Adrenal gland (tissue), 12 donors: Measurements from ENCODE around the gene CPNE7. TPM values are rescaled to one million over a fixed set of nuclear protein-coding genes. Genes with fewer than 3 reads are reported as not detected.

Source experiments
- DNase-seq, 7 donors: peaks; one replicate each; pipeline ENCODE4 v3.0.0-alpha.2; 2019 to 2020
- H3K27ac ChIP-seq, 5 donors: fragments of 200-600 bp; sonication (generic) in 4 of 5; 1 replicate in 3 of 5; 2 replicates in 2 of 5; pipeline versions ENCODE4 v1.5.1 to v1.8.0; 2016 to 2020; ENCODE audit warnings: mild to moderate bottlenecking in 1 of 5
- H3K27me3 ChIP-seq: fragments of 200-600 bp; 2 replicates; pipeline ENCODE4 v1.8.0; 2021
- H3K36me3 ChIP-seq, 2 donors: fragments of 200-600 bp; replicated peaks in 1 of 2; 1 replicate in 1 of 2; 2 replicates in 1 of 2; pipeline versions ENCODE4 v1.5.1 to v1.8.0; 2018 to 2022
- H3K4me1 ChIP-seq, 2 donors: fragments of 200-600 bp; replicated peaks in 1 of 2; 1 replicate in 1 of 2; 2 replicates in 1 of 2; pipeline versions ENCODE4 v1.5.1 to v1.8.0; 2018 to 2021
- H3K4me3 ChIP-seq, 4 donors: fragments of 200-600 bp; sonication (generic) in 3 of 4; one replicate each; pipeline ENCODE4 v1.5.1; 2016 to 2018
- H3K9me3 ChIP-seq, 3 donors: fragments of 200-600 bp; sonication (generic) in 1 of 3; replicated peaks in 1 of 3; 1 replicate in 2 of 3; 2 replicates in 1 of 3; pipeline versions ENCODE4 v1.5.1 to v1.8.0; 2016 to 2021
- POLR2A ChIP-seq, 2 donors: fragments of 450-650 bp; IDR thresholded peaks; one replicate each; pipeline ENCODE4 v1.6.1; 2017; ENCODE audit warnings: antibody characterized with exemption in 2 of 2, mild to moderate bottlenecking in 2 of 2, moderate library complexity in 1 of 2
- WGBS, 4 donors: extraction: QIAGEN DNeasy Blood & Tissue Kit in 2 of 4; methylation state at CpG; one replicate each; pipeline versions ENCODE4 v1.1.5 to v1.1.7; 2013 to 2017; 5-methylcytosine and 5-hydroxymethylcytosine counted together
- intact Hi-C, 2 donors: fragments of 100-400 bp; cut with DNase I; formaldehyde crosslinking; loops; one replicate each; pipeline versions ENCODE4 v1.14.1 to v1.15.0; 2022 to 2023
- polyA plus RNA-seq, 3 donors: library from polyadenylated mRNA; stranded (reverse); fragments of 200-250 nt in 2 of 3; fragments of 350-450 nt in 1 of 3; fragmentation: Illumina TruSeq in 1 of 3; extraction: RNeasy Lipid Tissue Mini Kit (QIAGEN cat#74804) in 1 of 3; gene quantifications; one replicate each; pipeline ENCODE4 v1.2.3, GENCODE V29; 2013 to 2014
- small RNA-seq, 2 donors: library from RNA; depleted of rRNA; stranded (forward); fragments of <200 nt; gene quantifications; one replicate each; pipeline ENCODE3, GENCODE V24; 2016
- total RNA-seq, 9 donors: library from RNA; depleted of rRNA in 4 of 9; stranded (reverse); fragments of >200 nt in 4 of 9; fragments of 120-200 nt in 1 of 9; fragmentation: NEBNext Ultra II Directional in 1 of 9; extraction: Animal tissue kit (Norgen Biotek cat#: 25700) in 1 of 9; gene quantifications; one replicate each; pipeline versions ENCODE4 v1.1.0 to v1.2.4, GENCODE V29; 2013 to 2023
- TF ChIP-seq, protein P1 (sequence below), 6 experiments: fragments of 450-650 bp in 4 of 6; fragments of 200-600 bp in 2 of 6; sonication (generic) in 1 of 6; IDR thresholded peaks; 1 replicate in 5 of 6; 2 replicates in 1 of 6; pipeline versions ENCODE4 v1.5.1 to v1.8.0; 2016 to 2021; ENCODE audit warnings: antibody characterized with exemption in 6 of 6, mild to moderate bottlenecking in 2 of 6, moderate library complexity in 1 of 6
- donor health status: healthy with polysubstance abuse.
- donor health status: Bipolar disorder and iron deficiency.
- donor health status: DM: yes; HTN: yes; CAD: no.
- donor health status: DM: no; HTN: no; CAD: no.
- donor health status: DM: no; HTN: no; CAD: no.
- donor health status: DM: yes; HTN: yes; CAD: no.

CPNE7 gene
- total and polyA plus RNA-seq, 12 donors: 0.15 to 6.8 (median 0.52) TPM; not detected in 3

DNA sequence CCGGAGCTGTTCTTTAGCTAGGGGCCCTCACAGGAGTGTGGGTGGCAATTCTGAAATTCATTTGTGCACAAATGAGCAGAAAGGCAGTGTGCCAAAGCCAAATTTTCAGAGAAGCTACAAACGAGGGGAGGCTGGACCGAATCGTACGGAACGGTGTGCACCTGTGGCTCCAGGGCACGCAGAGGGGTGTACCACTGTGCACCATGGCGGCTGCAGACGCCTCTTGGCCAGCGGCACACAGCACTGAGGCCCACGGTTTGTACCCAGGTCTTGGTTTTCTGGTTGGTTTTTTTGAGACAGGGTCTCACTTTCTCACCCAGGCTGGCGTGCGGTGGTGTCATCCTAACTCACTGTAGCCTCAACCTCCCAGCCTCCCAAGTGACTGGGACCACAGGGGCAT lies 67.0 kb downstream of the CPNE7 start:
- no peak for TF ChIP-seq POLR2A (IDR thresholded peaks at IDR 0.05)
- TF ChIP-seq, protein P1, sequence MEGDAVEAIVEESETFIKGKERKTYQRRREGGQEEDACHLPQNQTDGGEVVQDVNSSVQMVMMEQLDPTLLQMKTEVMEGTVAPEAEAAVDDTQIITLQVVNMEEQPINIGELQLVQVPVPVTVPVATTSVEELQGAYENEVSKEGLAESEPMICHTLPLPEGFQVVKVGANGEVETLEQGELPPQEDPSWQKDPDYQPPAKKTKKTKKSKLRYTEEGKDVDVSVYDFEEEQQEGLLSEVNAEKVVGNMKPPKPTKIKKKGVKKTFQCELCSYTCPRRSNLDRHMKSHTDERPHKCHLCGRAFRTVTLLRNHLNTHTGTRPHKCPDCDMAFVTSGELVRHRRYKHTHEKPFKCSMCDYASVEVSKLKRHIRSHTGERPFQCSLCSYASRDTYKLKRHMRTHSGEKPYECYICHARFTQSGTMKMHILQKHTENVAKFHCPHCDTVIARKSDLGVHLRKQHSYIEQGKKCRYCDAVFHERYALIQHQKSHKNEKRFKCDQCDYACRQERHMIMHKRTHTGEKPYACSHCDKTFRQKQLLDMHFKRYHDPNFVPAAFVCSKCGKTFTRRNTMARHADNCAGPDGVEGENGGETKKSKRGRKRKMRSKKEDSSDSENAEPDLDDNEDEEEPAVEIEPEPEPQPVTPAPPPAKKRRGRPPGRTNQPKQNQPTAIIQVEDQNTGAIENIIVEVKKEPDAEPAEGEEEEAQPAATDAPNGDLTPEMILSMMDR (IDR thresholded peaks at IDR 0.05): no peak
- Histone ChIP-seq H3K4me3 (no peak overlapping the region), H3K27ac (no peak overlapping the region), H3K27me3 (no peaks in the 10 kb centered on the region), H3K4me1 (peaks cover 0 to 9% of the 10 kb centered on the region in 2 donors), H3K9me3 (no peaks in the 10 kb centered on the region), H3K36me3 (peaks cover 0 to 29% of the 10 kb centered on the region in 2 donors)
- intact Hi-C loops: loop anchor here in 1 of 2 donors (5.0 to 10.0 kb wide), 2 partner anchors 65 to 408 kb away; partner anchors contain the start of gene CPNE7
- no peak for DNase-seq
- 79 to 100% (median 82%) methylated on average over 1 to 13 of the region's 13 CpGs for WGBS, 4 donors

- no peak for DNase-seq
- intact Hi-C loops: loop anchor here in 1 of 2 donors (5.0 to 10.0 kb wide), 2 partner anchors 67 to 409 kb away; partner anchors contain the start of gene CPNE7
- no peak overlapping the region for H3K27ac ChIP-seq
- no peaks in the 10 kb centered on the region for H3K9me3 ChIP-seq
- H3K36me3 ChIP-seq: peaks cover 0 to 29% of the 10 kb centered on the region in 2 donors
- 62 to 79% (median 68%) methylated on average over 13 to 14 of the region's 14 CpGs for WGBS, 4 donors
- TF ChIP-seq, protein P1 (IDR thresholded peaks at IDR 0.05): no peak
- TF ChIP-seq POLR2A (IDR thresholded peaks at IDR 0.05): no peak
- H3K4me1 ChIP-seq: peaks cover 0 to 9% of the 10 kb centered on the region in 2 donors
- H3K4me3 ChIP-seq: no peak overlapping the region
- H3K27me3 ChIP-seq: no peaks in the 10 kb centered on the region
These were observed 68.3 kb downstream of the CPNE7 start for GRCh38 chr16:89643769-89644300.

- Histone ChIP-seq H3K36me3 (peaks cover 0 to 29% of the 10 kb centered on the region in 2 donors), H3K27ac (no peak overlapping the region), H3K27me3 (no peaks in the 10 kb centered on the region), H3K9me3 (no peaks in the 10 kb centered on the region), H3K4me1 (peaks cover 0 to 9% of the 10 kb centered on the region in 2 donors), H3K4me3 (no peak overlapping the region)
- intact Hi-C loops: loop anchor here in 1 of 2 donors (10.0 kb wide), 1 partner anchor 410 kb away; no protein-coding TSS in a partner anchor
- TF ChIP-seq, protein P1 (IDR thresholded peaks at IDR 0.05): no peak
- TF ChIP-seq POLR2A (IDR thresholded peaks at IDR 0.05): no peak
- WGBS, 4 donors: 81 to 90% (median 87%) methylated on average over 6 to 11 of the region's 11 CpGs
- no peak for DNase-seq
These were observed 69.6 kb downstream of the CPNE7 start for GRCh38 chr16:89645122-89645521.

DNA sequence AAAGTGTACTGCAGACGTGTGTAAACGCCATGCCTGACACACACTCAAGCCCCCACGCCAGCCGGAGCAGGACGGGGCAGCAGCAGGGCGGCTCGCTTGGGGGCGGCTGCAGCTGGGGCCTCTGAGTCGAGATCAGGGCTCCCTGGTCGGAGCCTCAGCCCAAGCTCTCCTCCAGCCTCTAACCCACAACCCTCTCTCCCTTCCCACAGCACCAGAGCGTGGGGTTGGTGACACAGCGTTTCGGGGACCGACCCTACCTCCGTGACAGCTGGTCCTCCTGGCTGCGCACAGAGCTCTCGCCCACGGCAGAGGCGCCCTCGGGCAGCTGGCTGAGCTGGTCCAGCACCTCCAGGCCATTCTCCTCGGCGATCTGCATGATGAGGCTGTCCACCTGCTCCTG lies 70.7 kb downstream of the CPNE7 start:
- H3K36me3 ChIP-seq: peaks cover 0 to 35% of the 10 kb centered on the region in 2 donors
- no peak for DNase-seq
- no peaks in the 10 kb centered on the region for H3K9me3 ChIP-seq
- H3K4me3 ChIP-seq: no peak overlapping the region
- TF ChIP-seq POLR2A (IDR thresholded peaks at IDR 0.05): no peak
- TF ChIP-seq, protein P1 (IDR thresholded peaks at IDR 0.05): no peak
- no peaks in the 10 kb centered on the region for H3K4me1 ChIP-seq
- H3K27ac ChIP-seq: no peak overlapping the region
- 93 to 95% (median 95%) methylated on average over 10 to 22 of the region's 22 CpGs for WGBS, 4 donors
- intact Hi-C loops: loop anchor here in 1 of 2 donors (10.0 kb wide), 1 partner anchor 411 kb away; no protein-coding TSS in a partner anchor
- no peaks in the 10 kb centered on the region for H3K27me3 ChIP-seq

Small RNA genes lying within 50 kb of the gene (small RNA-seq; reads per million reads assigned to genes)
- 0 reads per million in 2 donors for gene SNORD68

Other genes with a start within 250 kb of the CPNE7 start
- gene ANKRD11, start 85.2 kb upstream of the CPNE7 start, total RNA-seq: 100 to 1,000 TPM in 3 of 9 donors, 10 to 100 TPM in 6; 29.7 to 127 (median 83.5) TPM
- gene ANKRD11, start 85.2 kb upstream of the CPNE7 start, polyA plus RNA-seq: 100 to 1,000 TPM in 1 of 3 donors, 10 to 100 TPM in 2; 56.3 to 125 (median 76.6) TPM
- gene SPG7, start 67.4 kb upstream of the CPNE7 start, total RNA-seq: 100 to 1,000 TPM in 8 of 9 donors, 10 to 100 TPM in 1; 91.0 to 246 (median 138) TPM
- gene SPG7, start 67.4 kb upstream of the CPNE7 start, polyA plus RNA-seq: 100 to 1,000 TPM in 2 of 3 donors, 10 to 100 TPM in 1; 57.1 to 250 (median 247) TPM
- over 10,000 TPM in 1 of 9 donors, 1,000 to 10,000 TPM in 8; 1,683 to 12,881 (median 2,396) TPM for gene RPL13, start 15.1 kb upstream of the CPNE7 start, total RNA-seq
- gene RPL13, start 15.1 kb upstream of the CPNE7 start, polyA plus RNA-seq: 1,000 to 10,000 TPM in 2 of 3 donors, 100 to 1,000 TPM in 1; 893 to 8,950 (median 4,547) TPM
- 10 to 100 TPM in 1 of 9 donors, 1 to 10 TPM in 7, under 1 TPM in 1; 0.44 to 27.3 (median 5.0) TPM for gene DPEP1, start 37.9 kb downstream of the CPNE7 start, total RNA-seq
- gene DPEP1, start 37.9 kb downstream of the CPNE7 start, polyA plus RNA-seq: 1 to 10 TPM in 1 of 3 donors, under 1 TPM in 2; 0.60 to 4.1 (median 0.88) TPM
- 10 to 100 TPM; 50.7 to 100.0 (median 64.4) TPM for gene CHMP1A, start 82.0 kb downstream of the CPNE7 start, total RNA-seq
- 10 to 100 TPM; 32.5 to 91.5 (median 79.0) TPM for gene CHMP1A, start 82.0 kb downstream of the CPNE7 start, polyA plus RNA-seq
- 1 to 10 TPM; 1.9 to 7.5 (median 4.1) TPM for gene SPATA33, start 82.1 kb downstream of the CPNE7 start, total RNA-seq
- gene SPATA33, start 82.1 kb downstream of the CPNE7 start, polyA plus RNA-seq: 10 to 100 TPM in 1 of 3 donors, 1 to 10 TPM in 2; 5.1 to 13.5 (median 6.5) TPM
- gene CDK10, start 110.9 kb downstream of the CPNE7 start, total RNA-seq: 100 to 1,000 TPM in 1 of 9 donors, 10 to 100 TPM in 8; 31.5 to 127 (median 62.1) TPM
- 100 to 1,000 TPM in 2 of 3 donors, 10 to 100 TPM in 1; 29.5 to 289 (median 159) TPM for gene CDK10, start 110.9 kb downstream of the CPNE7 start, polyA plus RNA-seq
- gene SPATA2L, start 125.9 kb downstream of the CPNE7 start, total RNA-seq: 10 to 100 TPM in 5 of 9 donors, 1 to 10 TPM in 4; 3.0 to 29.4 (median 10.4) TPM
- gene SPATA2L, start 125.9 kb downstream of the CPNE7 start, polyA plus RNA-seq: 10 to 100 TPM in 2 of 3 donors, under 1 TPM in 1; 0.20 to 17.5 (median 17.4) TPM
- gene VPS9D1, start 145.1 kb downstream of the CPNE7 start, total RNA-seq: 10 to 100 TPM in 8 of 9 donors, 1 to 10 TPM in 1; 7.2 to 39.5 (median 23.2) TPM
- 100 to 1,000 TPM in 1 of 3 donors, 10 to 100 TPM in 1, 1 to 10 TPM in 1; 3.9 to 102 (median 62.3) TPM for gene VPS9D1, start 145.1 kb downstream of the CPNE7 start, polyA plus RNA-seq
- 10 to 100 TPM; 11.8 to 35.0 (median 21.8) TPM for gene ZNF276, start 145.8 kb downstream of the CPNE7 start, total RNA-seq
- 10 to 100 TPM in 2 of 3 donors, 1 to 10 TPM in 1; 9.3 to 84.5 (median 76.0) TPM for gene ZNF276, start 145.8 kb downstream of the CPNE7 start, polyA plus RNA-seq
- gene FANCA, start 240.9 kb downstream of the CPNE7 start, total RNA-seq: 10 to 100 TPM in 1 of 9 donors, 1 to 10 TPM in 8; 1.6 to 12.1 (median 3.3) TPM
- 1 to 10 TPM; 2.3 to 7.8 (median 4.7) TPM for gene FANCA, start 240.9 kb downstream of the CPNE7 start, polyA plus RNA-seq